SK-N-SH (cell line): Measurements from ENCODE around the gene AGFG2. TPM values are rescaled to one million over a fixed set of nuclear protein-coding genes. Genes with fewer than 3 reads are reported as not detected.

Experiments
- CTCF ChIA-PET: fragments of 300-600, 350-600 bp; formaldehyde crosslinking; extraction: SDS; loops from one replicate; lab custom pipeline; 2021; lab: Yijun Ruan, JAX
- POLR2A ChIA-PET: fragments of 350-600 bp; sonication (Branson Sonifier 250); formaldehyde crosslinking; extraction: SDS; loops from one replicate; lab custom pipeline; 2020; ENCODE audit warnings: antibody characterized with exemption, inconsistent platforms; lab: Yijun Ruan, JAX
- DNase-seq: peaks from one replicate; pipeline ENCODE4 v3.0.0; 2012
- H2AFZ ChIP-seq: fragments of 200-600 bp; sonication (generic); 2 replicates; pipeline ENCODE4 v1.8.1; 2016; ENCODE audit warnings: antibody characterized with exemption, mild to moderate bottlenecking, low read depth
- H3F3A ChIP-seq: fragments of 200-600 bp; sonication (generic); replicated peaks from 2 replicates; pipeline ENCODE3; 2016; ENCODE audit warnings: antibody characterized with exemption, mild to moderate bottlenecking; ENCODE audit not compliant: insufficient read depth
- H3K27ac ChIP-seq, 2 experiments: fragments of 200-500 bp in 1 of 2; fragments of 200-600 bp in 1 of 2; sonication (Bioruptor generic) in 1 of 2; sonication (generic), shearing (Covaris generic) in 1 of 2; 2 replicates each; pipeline versions ENCODE4 v1.5.1 to v1.6.1; 2014 to 2016; ENCODE audit warnings: low read depth in 2 of 2, inconsistent platforms in 1 of 2, low read length in 1 of 2, mild to moderate bottlenecking in 1 of 2, mixed read lengths in 1 of 2
- H3K27me3 ChIP-seq: fragments of 200-600 bp; sonication (generic), shearing (Covaris generic); 2 replicates; pipeline ENCODE4 v1.6.1; 2016; ENCODE audit warnings: mixed run types; ENCODE audit not compliant: insufficient read depth
- H3K36me3 ChIP-seq, 2 experiments: fragments of 200-500 bp in 1 of 2; fragments of 200-600 bp in 1 of 2; sonication (Bioruptor generic) in 1 of 2; sonication (generic) in 1 of 2; replicated peaks in 1 of 2; 2 replicates each; pipeline versions ENCODE3 to v1.5.1; 2014 to 2016; ENCODE audit warnings: low read length in 1 of 2, mild to moderate bottlenecking in 1 of 2; ENCODE audit not compliant: insufficient read depth in 2 of 2, control insufficient read depth in 1 of 2
- H3K4me1 ChIP-seq, 2 experiments: fragments of 200-500 bp in 1 of 2; fragments of 200-600 bp in 1 of 2; sonication (Bioruptor generic) in 1 of 2; sonication (generic), shearing (Covaris generic) in 1 of 2; 2 replicates each; pipeline versions ENCODE4 v1.5.1 to v1.6.1; 2014 to 2016; ENCODE audit warnings: low read depth in 1 of 2, low read length in 1 of 2, mixed run types in 1 of 2; ENCODE audit not compliant: insufficient read depth in 2 of 2, control insufficient read depth in 1 of 2
- H3K4me2 ChIP-seq: fragments of 200-600 bp; sonication (generic), shearing (Covaris generic); 2 replicates; pipeline ENCODE4 v1.6.1; 2017; ENCODE audit warnings: mixed run types
- H3K4me3 ChIP-seq, 2 experiments: fragments of 200-500 bp in 1 of 2; fragments of 200-600 bp in 1 of 2; sonication (Bioruptor generic) in 1 of 2; sonication (generic), shearing (Covaris generic) in 1 of 2; 2 replicates each; pipeline versions ENCODE4 v1.5.1 to v1.8.1; 2014 to 2016; ENCODE audit warnings: low read depth in 2 of 2, inconsistent platforms in 1 of 2, low read length in 1 of 2, mild to moderate bottlenecking in 1 of 2, mixed read lengths in 1 of 2, moderate library complexity in 1 of 2
- H3K79me2 ChIP-seq: fragments of 200-600 bp; sonication (generic); 2 replicates; pipeline ENCODE4 v1.8.1; 2017; ENCODE audit warnings: mild to moderate bottlenecking; ENCODE audit not compliant: insufficient read depth
- H3K9ac ChIP-seq: fragments of 200-600 bp; sonication (generic); 2 replicates; pipeline ENCODE4 v1.6.1; 2017; ENCODE audit warnings: mixed run types
- H3K9me2 ChIP-seq: fragments of 200-600 bp; sonication (generic); 2 replicates; pipeline ENCODE4 v1.6.1; 2017; ENCODE audit warnings: mixed run types
- H3K9me3 ChIP-seq: fragments of 200-600 bp; sonication (generic); 2 replicates; pipeline ENCODE4 v1.6.1; 2017; ENCODE audit warnings: mixed run types, mild to moderate bottlenecking, moderate library complexity
- H4K20me1 ChIP-seq: fragments of 200-600 bp; sonication (generic); 2 replicates; pipeline ENCODE4 v1.6.1; 2017; ENCODE audit warnings: mild to moderate bottlenecking, mixed run types; ENCODE audit not compliant: insufficient read depth
- CHD2 ChIP-seq: fragments of 150-350 bp; IDR thresholded peaks from 2 replicates; pipeline ENCODE4 v1.6.1; 2018; ENCODE audit warnings: low read length; ENCODE audit not compliant: partially characterized antibody
- FOSL2 ChIP-seq: IDR thresholded peaks from 2 replicates; pipeline ENCODE4 v1.4.0; 2012; ENCODE audit warnings: low read depth, mild to moderate bottlenecking, moderate library complexity, borderline replicate concordance
- FOXJ3 ChIP-seq: sonication (generic); formaldehyde crosslinking; IDR thresholded peaks from 2 replicates; pipeline ENCODE4 v1.5.1; 2020; ENCODE audit warnings: mild to moderate bottlenecking, missing genetic modification reagents
- FOXM1 ChIP-seq: IDR thresholded peaks from 2 replicates; pipeline ENCODE4 v1.4.0; 2012; ENCODE audit warnings: low read depth, mild to moderate bottlenecking
- GABPA ChIP-seq: IDR thresholded peaks from 2 replicates; pipeline ENCODE4 v1.4.0; 2012; ENCODE audit warnings: low read depth, mild to moderate bottlenecking
- GATA2 ChIP-seq: sonication (generic); formaldehyde crosslinking; IDR thresholded peaks from 2 replicates; pipeline ENCODE4 v1.5.0; 2020; ENCODE audit warnings: mild to moderate bottlenecking, missing genetic modification reagents
- MXI1 ChIP-seq: IDR thresholded peaks from 2 replicates; pipeline ENCODE4 v1.6.1; 2012; ENCODE audit warnings: mild to moderate bottlenecking, low read depth, low read length, improper control_type of control experiment
- NFIC ChIP-seq: IDR thresholded peaks from 2 replicates; pipeline ENCODE4 v1.4.0; 2012; ENCODE audit warnings: borderline replicate concordance
- NRF1 ChIP-seq: IDR thresholded peaks from 2 replicates; pipeline ENCODE4 v1.6.1; 2012; ENCODE audit warnings: low read depth, mild to moderate bottlenecking, low read length
- POLR2AphosphoS5 ChIP-seq: IDR thresholded peaks from 2 replicates; pipeline ENCODE4 v1.6.1; 2012; ENCODE audit warnings: low read depth, low read length
- RFX5 ChIP-seq: IDR thresholded peaks from 2 replicates; pipeline ENCODE4 v1.6.1; 2012; ENCODE audit warnings: mild to moderate bottlenecking, improper control_type of control experiment, low read length
- SMC3 ChIP-seq: IDR thresholded peaks from 2 replicates; pipeline ENCODE4 v1.6.1; 2012; ENCODE audit warnings: low read depth, low read length, improper control_type of control experiment
- YY1 ChIP-seq: IDR thresholded peaks from 2 replicates; pipeline ENCODE4 v1.4.0; 2012; ENCODE audit warnings: low read depth, mild to moderate bottlenecking
- WGBS: methylation state at CpG from one replicate; pipeline ENCODE4 v1.1.6; 2017; ENCODE audit warnings: low lambda C conversion rate; 5-methylcytosine and 5-hydroxymethylcytosine counted together
- polyA plus RNA-seq, 3 experiments: library from polyadenylated mRNA; depleted of rRNA; stranded (reverse); fragments of >200 nt; gene quantifications; 2 replicates each; pipeline ENCODE4 v1.2.3, GENCODE V29; 2012
- TF ChIP-seq, protein P1 (sequence below): fragments of 200-600 bp; sonication (generic); IDR thresholded peaks from 2 replicates; pipeline ENCODE4 v1.6.1; 2017; ENCODE audit warnings: antibody characterized with exemption, mild to moderate bottlenecking, moderate library complexity
- TF ChIP-seq, protein P2 (sequence below): IDR thresholded peaks from 2 replicates; pipeline ENCODE4 v1.4.0; 2012; ENCODE audit warnings: low read depth

AGFG2 gene
- polyA plus RNA-seq, 1 of the 3 experiments (the other 2 are of a cell fraction): 23.1 TPM

DNA sequence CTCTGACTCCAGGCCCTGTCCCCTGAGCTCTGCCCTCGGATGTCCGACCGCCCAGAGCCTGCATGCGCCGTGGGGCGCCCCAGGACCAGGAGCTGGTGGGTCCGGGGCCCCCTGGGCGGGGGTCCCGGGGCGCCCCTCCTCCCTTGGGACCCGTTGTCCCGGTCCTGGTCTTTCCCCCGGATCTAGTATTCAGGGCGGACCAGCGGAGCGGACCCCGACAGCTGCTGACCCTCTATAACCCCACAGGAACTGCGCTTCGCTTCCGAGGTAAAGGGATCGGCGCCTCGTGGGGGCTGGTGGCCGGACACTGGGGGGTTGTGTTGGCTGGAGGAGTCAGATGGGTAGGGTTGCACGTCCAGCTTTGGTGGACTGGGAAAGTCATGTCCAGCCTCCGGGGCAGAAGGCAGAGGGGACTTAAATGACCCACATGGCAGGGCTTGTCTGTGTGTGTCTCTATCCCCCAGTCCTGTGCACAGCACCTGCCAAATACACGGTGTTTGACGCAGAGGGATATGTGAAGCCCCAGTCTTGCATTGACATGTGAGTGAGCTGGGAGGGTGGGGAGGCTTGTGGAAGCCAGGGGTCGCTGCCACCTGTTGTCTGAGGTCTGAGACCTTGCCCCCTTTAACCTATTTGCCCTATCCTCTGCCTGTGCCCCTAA is 73.9 kb downstream of the AGFG2 start (continued):
- no peak for TF ChIP-seq NRF1
- no peak for TF ChIP-seq FOXM1
- TF ChIP-seq FOSL2: no peak
- TF ChIP-seq RFX5: no peak
- peak; percentile 62 for TF ChIP-seq MXI1
- TF ChIP-seq, protein P1, sequence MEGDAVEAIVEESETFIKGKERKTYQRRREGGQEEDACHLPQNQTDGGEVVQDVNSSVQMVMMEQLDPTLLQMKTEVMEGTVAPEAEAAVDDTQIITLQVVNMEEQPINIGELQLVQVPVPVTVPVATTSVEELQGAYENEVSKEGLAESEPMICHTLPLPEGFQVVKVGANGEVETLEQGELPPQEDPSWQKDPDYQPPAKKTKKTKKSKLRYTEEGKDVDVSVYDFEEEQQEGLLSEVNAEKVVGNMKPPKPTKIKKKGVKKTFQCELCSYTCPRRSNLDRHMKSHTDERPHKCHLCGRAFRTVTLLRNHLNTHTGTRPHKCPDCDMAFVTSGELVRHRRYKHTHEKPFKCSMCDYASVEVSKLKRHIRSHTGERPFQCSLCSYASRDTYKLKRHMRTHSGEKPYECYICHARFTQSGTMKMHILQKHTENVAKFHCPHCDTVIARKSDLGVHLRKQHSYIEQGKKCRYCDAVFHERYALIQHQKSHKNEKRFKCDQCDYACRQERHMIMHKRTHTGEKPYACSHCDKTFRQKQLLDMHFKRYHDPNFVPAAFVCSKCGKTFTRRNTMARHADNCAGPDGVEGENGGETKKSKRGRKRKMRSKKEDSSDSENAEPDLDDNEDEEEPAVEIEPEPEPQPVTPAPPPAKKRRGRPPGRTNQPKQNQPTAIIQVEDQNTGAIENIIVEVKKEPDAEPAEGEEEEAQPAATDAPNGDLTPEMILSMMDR: peak; percentile 39
- TF ChIP-seq, protein P2, sequence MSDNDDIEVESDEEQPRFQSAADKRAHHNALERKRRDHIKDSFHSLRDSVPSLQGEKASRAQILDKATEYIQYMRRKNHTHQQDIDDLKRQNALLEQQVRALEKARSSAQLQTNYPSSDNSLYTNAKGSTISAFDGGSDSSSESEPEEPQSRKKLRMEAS: peak; percentile 17; the same call in 1 of the 2 replicates
- no peak for TF ChIP-seq POLR2AphosphoS5
- no peak for TF ChIP-seq CHD2
- peak; percentile 30; the same call in 1 of the 2 replicates for TF ChIP-seq SMC3

DNA sequence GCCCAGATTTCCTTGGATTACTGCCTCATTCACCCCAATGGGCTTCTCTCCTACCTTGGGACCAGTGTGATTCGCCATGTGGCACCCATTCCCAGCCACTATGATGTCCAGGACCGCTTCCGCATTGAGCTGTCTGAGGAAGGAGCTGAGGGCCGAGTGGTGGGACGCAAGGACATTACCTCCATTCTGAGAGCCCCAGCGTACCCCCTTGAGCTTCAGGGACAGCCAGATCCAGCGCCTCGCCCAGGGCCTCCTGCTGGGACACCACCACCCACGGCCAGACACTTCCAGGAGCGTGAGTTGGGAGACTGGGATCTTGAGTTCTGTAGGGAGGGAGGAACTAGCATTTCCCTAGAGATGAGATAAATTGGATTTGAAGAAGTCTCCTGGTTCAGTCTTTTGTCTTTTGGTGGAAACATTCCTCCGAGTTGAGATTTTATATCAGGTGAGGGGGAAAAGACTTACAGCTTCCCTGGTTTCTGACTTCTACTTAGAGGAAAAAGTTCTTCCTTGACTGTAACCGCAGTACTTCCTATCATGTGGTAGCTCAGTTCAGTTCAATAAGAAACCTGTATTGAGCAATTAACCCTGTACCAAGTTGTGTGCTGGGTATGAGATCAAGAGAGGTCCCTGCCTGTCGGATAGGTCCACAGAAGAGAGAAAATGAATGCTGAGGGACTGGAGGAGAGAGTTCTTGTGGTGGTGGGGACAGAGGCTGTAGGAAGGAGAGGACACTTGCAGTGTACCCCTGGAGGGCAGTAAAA is 74.6 kb downstream of the AGFG2 start:
- 92% methylated on average over 13 of the region's 13 CpGs for WGBS
- ChIA-PET CTCF (interaction anchor here (0.7 to 9.1 kb wide), 27 partner anchors 8 to 238 kb away, joined by 3 to 119 read pairs (median 4); partner anchors contain the start of genes ACTL6B, EPO, FBXO24 and GIGYF1), POLR2A (interaction anchor here (0.7 to 2.6 kb wide), 10 partner anchors 10 to 134 kb away, joined by 3 to 39 read pairs (median 8); partner anchors contain the start of genes ACTL6B, FBXO24, GIGYF1 and LRCH4)
- peaks cover 0 to under 1% of the 10 kb centered on the region in 2 experiments for H3K36me3 ChIP-seq
- DNase-seq: no peak
- H3K27ac ChIP-seq: no peak overlapping the region
- H3K4me1 ChIP-seq: peaks cover 0 to 8% of the 10 kb centered on the region in 2 experiments; a peak in 1 of 4 replicates
- peak overlapping the region; percentile 67 to 80 for H3K4me3 ChIP-seq
- no peaks in the 10 kb centered on the region for H3K9me2 ChIP-seq
- H3K79me2 ChIP-seq: peaks cover 6% of the 10 kb centered on the region; the same call in 1 of the 2 replicates
- no peak overlapping the region for H3K9ac ChIP-seq
- TF ChIP-seq GATA2 (CRISPR knock-in tag): no peak
- TF ChIP-seq, protein P2: no peak
- TF ChIP-seq YY1: no peak
- TF ChIP-seq NFIC: no peak
- TF ChIP-seq NRF1: no peak
- TF ChIP-seq FOXJ3: no peak
- TF ChIP-seq GABPA: no peak
- H3F3A ChIP-seq: peaks cover 29% of the 10 kb centered on the region
- H4K20me1 ChIP-seq: no peaks in the 10 kb centered on the region
- no peak overlapping the region for H2AFZ ChIP-seq
- no peaks in the 10 kb centered on the region for H3K27me3 ChIP-seq
- peak overlapping the region; percentile 100 for H3K4me2 ChIP-seq
- H3K9me3 ChIP-seq: no peaks in the 10 kb centered on the region
